ENCODE data around the gene LRRK1. TPM values are rescaled to one million over a fixed set of nuclear protein-coding genes. Genes with fewer than 3 reads are reported as not detected.

The LRRK1 gene
- total RNA-seq, 1 donor = 18.0 TPM

GRCh38 chr15:100983221-100983620 lies 64.1 kb downstream of the LRRK1 start:
- H3K4me3 ChIP-seq (ENCODE audit: low read depth, low read length) = no peak overlapping the region
- no peak for DNase-seq (ENCODE audit: low read depth)
- TF ChIP-seq CTCF (IDR thresholded peaks at IDR 0.05; ENCODE audit: insufficient read depth, low read length) = no peak

- no peak for TF ChIP-seq CTCF (IDR thresholded peaks at IDR 0.05; ENCODE audit: insufficient read depth, low read length)
- no peak overlapping the region for H3K4me3 ChIP-seq (ENCODE audit: low read depth, low read length)
- DNase-seq (ENCODE audit: low read depth) = no peak
These were observed 66.2 kb downstream of the LRRK1 start for GRCh38 chr15:100985401-100985800.

GRCh38 chr15:100986158-100986896 lies 67.2 kb downstream of the LRRK1 start:
- no peak overlapping the region for H3K4me3 ChIP-seq (ENCODE audit: low read depth, low read length)
- no peak for TF ChIP-seq CTCF (IDR thresholded peaks at IDR 0.05; ENCODE audit: insufficient read depth, low read length)
- no peak for DNase-seq (ENCODE audit: low read depth)

GRCh38 chr15:100987143-100987542 lies 68.0 kb downstream of the LRRK1 start:
- peak; percentile 36 for DNase-seq (ENCODE audit: low read depth)
- TF ChIP-seq CTCF (IDR thresholded peaks at IDR 0.05; ENCODE audit: insufficient read depth, low read length) = no peak
- no peak overlapping the region for H3K4me3 ChIP-seq (ENCODE audit: low read depth, low read length)

GRCh38 chr15:100988297-100988696 lies 69.1 kb downstream of the LRRK1 start:
- H3K4me3 ChIP-seq (ENCODE audit: low read depth, low read length) = no peak overlapping the region
- no peak for DNase-seq (ENCODE audit: low read depth)
- TF ChIP-seq CTCF (IDR thresholded peaks at IDR 0.05; ENCODE audit: insufficient read depth, low read length) = no peak

GRCh38 chr15:100988857-100989256 lies 69.7 kb downstream of the LRRK1 start:
- H3K4me3 ChIP-seq (ENCODE audit: low read depth, low read length) = no peak overlapping the region
- no peak for TF ChIP-seq CTCF (IDR thresholded peaks at IDR 0.05; ENCODE audit: insufficient read depth, low read length)
- no peak for DNase-seq (ENCODE audit: low read depth)

All from fibroblast of the aortic adventitia (primary cell).